Cortex of kidney (tissue), 1 donor: ENCODE measurements around the gene NEDD4L.
"Not testable (repeated sequence)": the region's sequence is repeated elsewhere in the genome, so short reads cannot be mapped to it uniquely, and the experiment has no call there.

Experiments
- DNase-seq: peaks from one replicate; lab custom pipeline; 2025; lab: John Stamatoyannopoulos, UW

NEDD4L gene

DNA sequence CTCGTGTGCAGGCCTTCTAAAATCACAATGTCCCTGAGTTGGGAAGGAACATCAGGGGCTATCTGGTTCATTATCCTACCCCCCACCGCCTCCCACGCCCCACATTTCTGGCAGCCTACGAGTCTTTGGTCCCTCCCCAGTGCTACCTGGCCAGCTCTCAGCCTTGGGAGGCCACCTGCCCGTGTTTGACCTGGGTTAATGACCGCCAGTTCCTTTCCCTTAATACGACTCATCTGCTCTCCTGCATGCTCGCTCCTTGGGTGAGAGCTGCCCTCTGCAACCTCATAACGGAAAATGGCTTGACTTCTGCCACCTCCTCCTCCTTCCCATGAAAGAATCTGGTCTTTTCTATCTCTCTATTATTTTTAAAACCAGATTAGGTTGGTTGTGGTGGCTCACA, 112.5 kb downstream of the NEDD4L start:
- no peak for DNase-seq

DNA sequence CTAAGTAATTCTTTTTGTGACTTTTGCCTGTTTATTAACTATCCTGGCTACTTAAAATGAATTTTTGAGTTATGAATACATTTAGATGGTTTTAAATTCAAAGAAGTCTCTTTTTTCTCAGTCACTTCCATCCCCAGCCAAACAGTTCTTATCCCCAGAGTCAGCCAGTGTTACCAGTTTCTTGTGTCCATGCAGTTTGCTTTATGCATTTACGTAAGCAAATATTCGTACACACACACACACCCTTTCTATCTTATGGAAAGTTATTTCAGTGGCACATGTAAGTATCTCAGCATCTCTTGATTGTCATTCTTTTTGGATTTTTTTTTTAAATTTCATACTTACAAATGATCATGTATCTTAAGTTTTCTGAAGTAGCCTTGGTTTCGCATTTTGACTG, 113.2 kb downstream of the NEDD4L start:
- DNase-seq = no peak

DNA sequence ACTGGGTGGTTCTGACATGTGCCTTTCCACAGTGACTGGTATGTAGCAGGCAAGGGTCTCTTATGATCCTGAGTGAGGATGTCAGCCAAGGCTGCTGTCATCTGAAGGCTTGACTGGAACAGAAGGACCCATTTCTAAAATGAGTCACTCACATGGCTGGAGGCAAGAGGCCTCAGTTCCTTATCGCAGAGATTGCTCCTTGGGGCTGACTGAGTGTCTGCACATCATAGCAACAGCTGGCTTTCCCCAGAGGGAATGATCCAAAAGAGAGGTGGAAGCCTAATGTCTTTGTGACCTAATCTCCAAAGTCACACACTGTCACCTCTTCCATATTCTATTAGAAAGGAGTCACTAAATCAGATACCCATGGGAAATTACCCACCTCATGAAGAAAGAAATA, 114.0 kb downstream of the NEDD4L start:
- no peak for DNase-seq

DNA sequence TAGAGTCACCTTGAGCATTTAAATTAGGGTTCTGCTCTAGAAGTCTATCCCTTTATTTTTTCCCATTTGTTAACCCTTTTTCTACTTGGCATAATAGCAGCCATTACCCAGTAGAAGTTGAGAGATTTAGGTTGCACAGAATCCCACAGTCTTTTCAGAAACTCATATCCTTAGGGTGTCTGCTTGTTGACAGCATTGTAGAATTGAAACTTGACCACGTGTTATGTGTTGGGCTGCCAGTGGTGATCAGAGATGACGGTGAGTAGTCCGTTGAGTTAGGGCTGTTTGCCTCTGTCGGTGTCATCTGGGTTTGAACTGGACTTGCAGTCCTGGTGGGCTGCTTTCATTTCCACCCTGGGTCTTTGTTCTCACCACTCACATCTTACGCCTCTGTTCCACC, 114.4 kb downstream of the NEDD4L start:
- no peak for DNase-seq

- no peak for DNase-seq
Measured at GRCh38 chr18:58161659-58162058, 117.6 kb downstream of the NEDD4L start.

- DNase-seq = no peak
Measured at GRCh38 chr18:58162127-58162526, 118.1 kb downstream of the NEDD4L start.

DNA sequence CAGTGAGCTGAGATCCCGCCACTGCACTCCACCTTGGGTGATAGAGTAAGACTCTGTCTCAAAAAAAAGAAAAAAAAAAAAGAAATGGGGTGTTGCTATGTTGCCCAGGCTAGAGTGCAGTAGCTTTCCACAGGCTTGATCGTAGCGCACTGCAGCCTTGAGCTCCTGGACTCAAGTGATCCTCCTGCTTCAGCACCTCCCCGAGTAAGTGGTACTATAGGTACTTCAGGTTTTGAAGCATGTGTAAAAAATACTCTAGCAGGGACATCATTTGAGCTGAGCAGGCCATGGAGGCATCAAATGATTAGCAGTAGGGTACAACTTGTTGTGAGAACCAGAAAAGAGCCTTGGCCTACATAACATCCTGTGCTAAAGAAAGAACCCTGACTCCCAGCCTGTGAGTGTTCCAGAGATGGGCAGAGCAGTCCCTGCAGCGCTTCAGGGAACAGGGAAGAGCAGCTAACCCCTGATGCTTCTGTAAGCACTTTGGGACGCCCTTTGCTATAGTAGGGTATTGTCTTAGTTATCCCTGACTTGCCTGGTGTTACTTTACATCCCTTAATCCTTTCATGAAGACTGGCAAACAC, 119.1 kb downstream of the NEDD4L start:
- DNase-seq = no peak

GRCh38 chr18:58166278-58166844, 122.3 kb downstream of the NEDD4L start:
- no peak for DNase-seq

- no peak for DNase-seq
Measured at GRCh38 chr18:58167073-58167472, 123.0 kb downstream of the NEDD4L start.

DNA sequence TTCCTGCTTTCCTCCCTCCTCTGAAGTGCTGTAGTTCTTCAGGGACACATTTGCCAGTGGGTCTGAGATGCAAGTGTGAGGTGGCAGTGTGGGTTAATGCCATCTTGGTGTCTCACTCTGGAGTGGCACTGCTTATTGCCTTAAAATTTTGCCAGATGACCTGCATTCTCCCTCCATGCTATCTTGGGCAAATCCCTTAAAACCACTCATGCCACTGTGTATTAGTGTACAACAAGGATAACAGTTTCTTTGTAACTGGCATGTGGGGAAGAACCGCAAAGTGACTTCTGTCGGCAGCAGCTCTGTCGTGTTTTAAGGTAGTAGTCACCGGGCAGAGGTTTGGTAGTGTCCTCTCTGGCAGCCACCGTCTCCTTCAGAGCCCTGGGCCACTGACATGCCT, 124.2 kb downstream of the NEDD4L start:
- no peak for DNase-seq

- DNase-seq = no peak
Measured at GRCh38 chr18:58168993-58169392, 125.0 kb downstream of the NEDD4L start.

GRCh38 chr18:58169472-58169871, 125.4 kb downstream of the NEDD4L start:
- no peak for DNase-seq

GRCh38 chr18:58170036-58170435, 126.0 kb downstream of the NEDD4L start:
- DNase-seq = not testable (repeated sequence)

- no peak for DNase-seq
Measured at GRCh38 chr18:58172031-58172430, 128.0 kb downstream of the NEDD4L start.

GRCh38 chr18:58174285-58174684, 130.3 kb downstream of the NEDD4L start:
- DNase-seq = no peak

DNA sequence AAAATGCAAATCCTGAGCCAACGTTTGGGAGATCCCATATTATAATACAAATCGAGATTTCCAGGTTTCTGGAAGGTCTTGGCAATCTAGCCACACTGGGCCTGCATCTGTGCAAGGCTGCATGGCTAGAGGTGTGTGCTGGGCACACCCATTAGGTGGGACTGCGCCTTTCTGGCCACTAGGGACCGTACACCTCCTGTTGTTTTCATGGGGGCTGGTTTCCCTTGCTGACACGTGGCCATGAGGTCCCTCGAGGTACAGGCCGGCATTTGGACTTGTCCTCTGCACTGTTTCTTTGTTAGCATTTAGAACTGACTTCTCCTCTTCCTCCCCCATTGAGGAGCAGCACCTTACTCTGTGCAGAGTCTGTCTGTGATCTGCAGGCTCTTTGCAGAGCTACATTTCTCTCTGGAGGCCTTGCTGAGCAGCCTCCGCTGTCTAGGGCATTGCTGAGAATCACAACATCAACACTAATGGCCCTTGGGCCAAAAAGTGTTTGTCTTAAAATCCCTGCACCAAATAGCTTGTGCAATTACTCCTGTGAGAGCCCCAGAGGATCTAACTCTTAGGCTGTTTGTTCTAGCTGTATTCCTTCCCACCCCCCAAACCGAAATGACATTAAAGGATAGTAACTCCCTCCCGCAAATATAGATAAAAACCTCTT, 131.2 kb downstream of the NEDD4L start:
- no peak for DNase-seq

DNA sequence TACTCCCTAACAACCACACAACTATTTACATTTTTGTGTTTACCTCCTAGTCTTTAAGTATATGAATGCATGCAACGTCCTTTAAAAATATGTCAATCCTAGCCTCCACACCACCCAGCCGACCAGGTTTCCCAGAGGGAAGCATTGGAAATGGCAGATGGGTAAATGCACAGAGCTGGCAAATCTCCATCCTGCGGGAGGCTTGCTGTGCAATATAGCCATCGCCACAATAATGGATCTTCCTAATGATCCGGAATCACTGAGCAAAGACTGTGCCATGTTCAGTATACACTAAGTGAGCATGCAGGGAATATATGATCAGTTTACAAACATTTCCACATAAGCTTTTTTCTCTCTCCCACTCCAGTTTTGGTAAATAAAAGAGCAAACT, 131.8 kb downstream of the NEDD4L start:
- no peak for DNase-seq

GRCh38 chr18:58177004-58177717, 133.1 kb downstream of the NEDD4L start:
- no peak for DNase-seq

DNA sequence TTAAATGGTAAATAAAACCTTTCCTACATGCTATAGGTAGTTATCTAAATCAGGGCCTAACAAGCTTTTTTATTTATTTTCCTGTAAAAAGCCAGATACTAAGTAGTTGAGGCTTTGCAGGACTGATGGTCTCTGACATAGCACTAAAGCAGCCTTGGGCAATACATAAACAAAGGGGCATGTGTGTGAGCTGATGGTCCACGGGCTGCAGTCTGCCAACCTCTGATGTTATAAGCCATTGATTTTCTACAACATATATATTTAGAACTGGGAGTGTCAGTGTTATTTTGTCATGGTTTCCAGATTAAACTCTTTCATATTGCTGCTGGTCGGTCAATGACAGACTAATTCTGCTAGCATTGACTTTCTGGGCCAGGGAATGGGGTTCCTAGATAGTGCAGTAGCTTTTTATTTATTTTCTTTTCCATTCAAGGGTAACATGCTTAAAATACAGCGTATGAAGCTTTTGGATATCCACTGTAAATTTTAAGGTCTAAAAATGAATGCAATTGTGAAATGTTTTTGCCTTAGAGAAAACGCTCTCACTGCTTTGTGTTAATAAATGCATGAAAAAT, 134.0 kb downstream of the NEDD4L start:
- DNase-seq = no peak

DNA sequence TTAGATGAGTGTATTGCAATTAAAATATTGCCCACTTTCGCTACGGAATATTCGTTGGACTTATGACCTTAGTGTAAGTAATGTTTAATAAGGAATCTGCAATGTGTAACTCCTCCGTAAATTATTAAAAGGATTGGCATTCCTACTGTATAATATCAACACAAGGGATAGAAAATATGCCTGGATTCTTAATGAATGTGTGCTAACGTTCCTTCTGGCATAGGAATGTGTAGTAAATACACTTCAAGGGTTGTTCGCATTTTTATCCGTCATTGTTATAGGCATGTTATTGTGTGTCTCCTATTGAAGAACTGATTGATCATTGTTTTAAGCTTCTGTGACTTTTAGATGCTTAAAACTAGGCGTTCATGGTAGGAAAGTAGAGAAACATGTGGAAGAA, 134.5 kb downstream of the NEDD4L start:
- DNase-seq = no peak

DNA sequence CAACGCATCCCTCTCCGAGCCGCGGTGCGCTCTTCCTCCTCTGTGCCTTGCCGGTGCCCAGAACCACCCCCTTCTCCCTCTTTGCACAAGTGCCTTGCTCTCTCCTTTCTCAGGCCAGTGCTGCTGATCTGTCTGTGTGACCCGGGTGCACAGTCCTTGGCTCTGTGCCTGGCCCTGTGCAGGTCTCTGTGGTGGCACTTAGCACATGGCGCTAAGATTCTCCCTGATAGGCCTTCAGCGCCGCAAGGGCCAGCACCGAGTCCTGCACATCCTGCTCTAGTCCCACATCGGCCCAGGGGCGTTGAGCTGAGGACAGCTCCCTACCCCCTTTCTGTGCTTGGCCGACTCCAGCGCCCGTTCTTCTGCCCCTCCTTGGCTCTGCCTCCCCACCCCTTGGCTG, 136.1 kb downstream of the NEDD4L start:
- no peak for DNase-seq

- no peak for DNase-seq
Measured at GRCh38 chr18:58180738-58181353, 136.8 kb downstream of the NEDD4L start.
